GM23248 (cell line): ENCODE results near the gene HLA-DMA. TPM values are rescaled to one million over a fixed set of nuclear protein-coding genes. Genes with fewer than 3 reads are reported as not detected.
A peak's percentile ranks its signal among the peaks of the same experiment; 100 is the strongest.

Source experiments
- DNase-seq: peaks from one replicate; pipeline ENCODE4 v3.0.0-alpha.2; 2015
- H2AFZ ChIP-seq: fragments of 200-600 bp; sonication (generic); 2 replicates; pipeline ENCODE4 v1.6.1; 2016; ENCODE audit warnings: antibody characterized with exemption
- H3F3A ChIP-seq: fragments of 200-600 bp; sonication (generic); 2 replicates; pipeline ENCODE4 v1.6.1; 2016; ENCODE audit warnings: mild to moderate bottlenecking, antibody characterized with exemption, mixed run types; ENCODE audit not compliant: insufficient read depth
- H3K27ac ChIP-seq: fragments of 200-600 bp; sonication (generic); 2 replicates; pipeline ENCODE4 v1.5.1; 2016; ENCODE audit warnings: mild to moderate bottlenecking
- H3K27me3 ChIP-seq: fragments of 200-600 bp; sonication (generic); replicated peaks from 2 replicates; pipeline ENCODE4 v1.6.1; 2016; ENCODE audit warnings: mild to moderate bottlenecking; ENCODE audit not compliant: insufficient read depth
- H3K36me3 ChIP-seq: fragments of 200-600 bp; sonication (generic); 2 replicates; pipeline ENCODE4 v1.6.1; 2016; ENCODE audit warnings: low read depth, mild to moderate bottlenecking
- H3K4me1 ChIP-seq: fragments of 200-600 bp; sonication (generic); 2 replicates; pipeline ENCODE4 v1.6.1; 2016; ENCODE audit warnings: mild to moderate bottlenecking; ENCODE audit not compliant: insufficient read depth
- H3K4me2 ChIP-seq: fragments of 200-600 bp; sonication (generic); one replicate; pipeline ENCODE4 v1.6.1; 2016; ENCODE audit warnings: mild to moderate bottlenecking; ENCODE audit not compliant: unreplicated experiment
- H3K4me3 ChIP-seq: fragments of 200-600 bp; sonication (generic); 2 replicates; pipeline ENCODE4 v1.5.1; 2016; ENCODE audit warnings: mild to moderate bottlenecking
- H3K79me2 ChIP-seq: fragments of 200-600 bp; sonication (generic); 2 replicates; pipeline ENCODE4 v1.6.1; 2016; ENCODE audit warnings: mild to moderate bottlenecking; ENCODE audit not compliant: insufficient read depth
- H3K9ac ChIP-seq: fragments of 200-600 bp; sonication (generic); 2 replicates; pipeline ENCODE4 v1.6.1; 2016; ENCODE audit warnings: mild to moderate bottlenecking
- H3K9me2 ChIP-seq: fragments of 200-600 bp; sonication (generic); 2 replicates; pipeline ENCODE4 v1.6.1; 2016; ENCODE audit warnings: mixed run types, mild to moderate bottlenecking, moderate library complexity; ENCODE audit not compliant: insufficient read depth
- H3K9me3 ChIP-seq: fragments of 200-600 bp; sonication (generic); one replicate; pipeline ENCODE4 v1.6.1; 2017; ENCODE audit warnings: low read depth
- H4K20me1 ChIP-seq: fragments of 200-600 bp; sonication (generic); 2 replicates; pipeline ENCODE4 v1.6.0; 2016; ENCODE audit not compliant: insufficient read depth
- EZH2 ChIP-seq: fragments of 200-600 bp; sonication (generic); IDR thresholded peaks from 2 replicates; pipeline ENCODE4 v1.6.1; 2018; ENCODE audit warnings: antibody characterized with exemption, mild to moderate bottlenecking; ENCODE audit not compliant: insufficient read depth, poor library complexity, severe bottlenecking
- EZH2phosphoT487 ChIP-seq: fragments of 200-600 bp; sonication (generic); IDR thresholded peaks from 2 replicates; pipeline ENCODE4 v1.6.1; 2018; ENCODE audit warnings: antibody characterized with exemption, moderate library complexity, mild to moderate bottlenecking, low read depth; ENCODE audit not compliant: insufficient read depth
- WGBS, 2 experiments: methylation state at CpG; one replicate each; pipeline ENCODE4 v1.1.6; 2015 to 2017; ENCODE audit warnings: low lambda C conversion rate in 2 of 2, low coverage in 1 of 2; ENCODE audit errors: missing lambda C conversion rate in 2 of 2; 5-methylcytosine and 5-hydroxymethylcytosine counted together
- in situ Hi-C: fragments of 300-500 bp; cut with MboI; formaldehyde crosslinking; loops from 2 replicates; pipeline ENCODE4 v1.15.0; 2020
- polyA plus RNA-seq: library from polyadenylated mRNA; unstranded; fragments of >200 nt; fragmentation: Nextera tagmentation; extraction: Ambion mirVana; gene quantifications from 2 replicates; pipeline ENCODE4 v1.2.1, GENCODE V29; 2016
- total RNA-seq: library from RNA; depleted of rRNA; stranded (reverse); fragments of >200 nt; shearing (Covaris generic); gene quantifications from 2 replicates; pipeline ENCODE4 v1.2.3, GENCODE V29; 2014

HLA-DMA gene
- total and polyA plus RNA-seq, 2 experiments from 2014 or later, result 6.2 to 6.3 TPM

DNA sequence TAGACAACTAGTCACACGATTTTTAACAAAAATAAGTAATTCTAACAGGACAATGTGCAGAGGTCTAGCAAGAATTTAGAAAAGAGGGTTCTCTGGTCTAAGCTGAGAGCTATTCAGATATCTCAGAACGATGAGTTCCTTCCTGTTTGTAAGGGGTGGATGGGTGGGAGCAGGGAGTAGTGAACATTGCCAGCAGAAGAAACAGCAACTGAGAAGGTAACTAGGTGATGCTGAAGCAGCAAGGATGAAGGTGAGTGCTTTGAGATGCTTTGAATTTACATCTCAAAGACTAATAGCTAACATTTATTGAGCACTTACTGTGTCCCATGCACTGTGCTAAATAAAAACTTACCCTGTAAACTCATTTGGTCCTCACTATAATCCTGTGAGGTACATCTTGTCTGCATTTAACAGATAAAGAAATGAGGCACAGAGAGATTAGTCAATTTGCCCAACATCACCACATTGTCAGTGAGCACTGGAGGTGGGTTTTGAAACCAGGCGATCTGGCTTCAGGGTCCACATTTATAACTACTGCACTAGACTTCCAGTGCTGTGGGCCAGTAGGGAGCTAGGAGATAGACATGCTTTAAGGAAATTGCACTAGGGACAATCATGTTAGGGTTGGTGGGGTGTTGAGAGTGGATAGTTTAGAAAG lies 31.2 kb upstream of the HLA-DMA start:
- H3K27me3 ChIP-seq, result no peaks in the 10 kb centered on the region
- peaks cover 30% of the 10 kb centered on the region for H3K79me2 ChIP-seq
- H3K4me3 ChIP-seq, result no peak overlapping the region
- H3K4me2 ChIP-seq, result no peak overlapping the region
- H3K4me1 ChIP-seq, result no peaks in the 10 kb centered on the region
- no peak for DNase-seq
- peaks cover 2% of the 10 kb centered on the region; the same call in 1 of the 2 replicates for H4K20me1 ChIP-seq
- peaks cover 35% of the 10 kb centered on the region for H3K36me3 ChIP-seq
- H3K9me2 ChIP-seq, result no peaks in the 10 kb centered on the region
- H2AFZ ChIP-seq, result no peak overlapping the region
- H3K9me3 ChIP-seq, result no peaks in the 10 kb centered on the region
- H3K27ac ChIP-seq, result peak overlapping the region; percentile 29
- no peak overlapping the region for H3K9ac ChIP-seq
- in situ Hi-C loops, result loop anchor here (10.0 kb wide), 1 partner anchor 89 kb away; no protein-coding TSS in a partner anchor
- TF ChIP-seq EZH2phosphoT487 (no peak), EZH2 (no peak)
- WGBS, 2 experiments, result 33% methylated on average over 3 of the region's 3 CpGs
- peaks cover 59% of the 10 kb centered on the region for H3F3A ChIP-seq

DNA sequence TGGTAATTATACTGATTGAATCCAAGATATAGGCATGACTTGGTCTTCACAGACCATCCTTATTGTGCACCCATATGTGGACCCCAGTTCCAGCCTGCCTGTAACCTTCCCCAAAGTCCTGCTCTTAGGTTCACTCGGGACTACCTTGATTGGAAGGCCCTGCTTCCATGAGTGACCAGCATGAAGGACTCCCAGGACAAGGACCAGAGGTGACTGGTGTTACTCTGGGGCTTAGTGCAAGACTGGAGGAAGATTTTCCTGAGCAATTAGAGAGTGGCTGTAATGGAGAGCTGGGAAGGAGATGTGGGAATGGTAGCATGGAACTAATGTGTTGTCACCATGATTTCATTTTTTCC lies 30.6 kb upstream of the HLA-DMA start:
- no peaks in the 10 kb centered on the region for H3K27me3 ChIP-seq
- no peak for DNase-seq
- H3K9me2 ChIP-seq, result no peaks in the 10 kb centered on the region
- in situ Hi-C loops, result loop anchor here (10.0 kb wide), 1 partner anchor 89 kb away; no protein-coding TSS in a partner anchor
- no peak overlapping the region for H3K4me3 ChIP-seq
- 88 to 95% methylated on average over 1 of the region's 1 CpG for WGBS, 2 experiments
- no peaks in the 10 kb centered on the region for H3K9me3 ChIP-seq
- peaks cover 41% of the 10 kb centered on the region for H3K36me3 ChIP-seq
- TF ChIP-seq EZH2, result no peak
- no peaks in the 10 kb centered on the region for H3K4me1 ChIP-seq
- H3K4me2 ChIP-seq, result no peak overlapping the region
- H2AFZ ChIP-seq, result no peak overlapping the region
- H4K20me1 ChIP-seq, result peaks cover 7% of the 10 kb centered on the region; the same call in 1 of the 2 replicates
- peak overlapping the region; percentile 29 for H3K27ac ChIP-seq
- H3F3A ChIP-seq, result peaks cover 65% of the 10 kb centered on the region
- no peak overlapping the region for H3K9ac ChIP-seq
- H3K79me2 ChIP-seq, result peaks cover 36% of the 10 kb centered on the region

DNA sequence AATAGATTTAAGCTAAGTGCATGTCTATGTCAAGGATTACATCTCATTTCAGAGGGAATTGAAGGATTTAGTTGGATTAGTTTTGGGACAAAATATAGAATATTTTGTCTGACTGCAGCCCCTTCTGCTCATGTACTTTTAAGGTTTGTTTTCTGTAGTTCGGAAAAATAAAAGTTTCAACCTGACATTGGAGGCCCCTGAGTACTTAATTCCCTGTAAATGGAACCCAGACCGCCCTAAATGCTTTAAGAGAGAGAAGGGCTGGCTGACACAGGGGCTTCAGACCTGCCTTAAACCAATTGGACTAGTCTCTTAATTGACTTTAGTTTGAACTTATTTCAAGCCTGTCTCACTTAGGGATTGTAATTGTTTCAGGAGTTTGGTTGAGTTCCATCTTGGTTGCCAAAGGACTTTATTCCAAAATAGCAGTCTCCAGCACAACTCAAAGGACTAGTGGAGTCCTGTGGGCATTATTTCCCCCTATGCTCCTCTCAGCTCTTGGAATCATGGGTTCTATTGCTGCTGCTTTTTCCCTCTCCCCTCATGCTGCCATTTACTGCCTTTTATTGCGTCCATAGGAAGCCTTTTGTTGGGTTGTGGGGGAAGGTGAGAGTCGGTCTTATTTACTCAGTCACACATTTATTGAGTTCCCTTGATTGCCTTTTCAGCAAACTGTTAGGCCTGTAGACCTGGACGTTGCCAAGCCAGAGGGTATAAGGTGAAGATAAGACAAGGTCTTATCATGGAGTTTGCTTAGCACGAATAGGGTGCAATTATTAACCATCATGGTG lies 30.0 kb upstream of the HLA-DMA start:
- H3K4me2 ChIP-seq, result no peak overlapping the region
- H3K79me2 ChIP-seq, result peaks cover 42% of the 10 kb centered on the region
- H3K9ac ChIP-seq, result no peak overlapping the region
- no peaks in the 10 kb centered on the region for H3K9me3 ChIP-seq
- no peak for DNase-seq
- peaks cover 71% of the 10 kb centered on the region for H3F3A ChIP-seq
- no peak overlapping the region for H3K4me3 ChIP-seq
- H3K27ac ChIP-seq, result peak overlapping the region; percentile 29; the same call in 1 of the 2 replicates
- no peak for TF ChIP-seq EZH2phosphoT487
- no peak for TF ChIP-seq EZH2
- H2AFZ ChIP-seq, result no peak overlapping the region
- in situ Hi-C loops, result loop anchor here (10.0 kb wide), 1 partner anchor 88 kb away; no protein-coding TSS in a partner anchor
- peaks cover 47% of the 10 kb centered on the region for H3K36me3 ChIP-seq
- no peaks in the 10 kb centered on the region for H3K4me1 ChIP-seq
- H3K27me3 ChIP-seq, result no peaks in the 10 kb centered on the region
- H3K9me2 ChIP-seq, result no peaks in the 10 kb centered on the region
- peaks cover 8% of the 10 kb centered on the region; the same call in 1 of the 2 replicates for H4K20me1 ChIP-seq
- WGBS, 2 experiments, result 41 to 46% methylated on average over 6 of the region's 6 CpGs

DNA sequence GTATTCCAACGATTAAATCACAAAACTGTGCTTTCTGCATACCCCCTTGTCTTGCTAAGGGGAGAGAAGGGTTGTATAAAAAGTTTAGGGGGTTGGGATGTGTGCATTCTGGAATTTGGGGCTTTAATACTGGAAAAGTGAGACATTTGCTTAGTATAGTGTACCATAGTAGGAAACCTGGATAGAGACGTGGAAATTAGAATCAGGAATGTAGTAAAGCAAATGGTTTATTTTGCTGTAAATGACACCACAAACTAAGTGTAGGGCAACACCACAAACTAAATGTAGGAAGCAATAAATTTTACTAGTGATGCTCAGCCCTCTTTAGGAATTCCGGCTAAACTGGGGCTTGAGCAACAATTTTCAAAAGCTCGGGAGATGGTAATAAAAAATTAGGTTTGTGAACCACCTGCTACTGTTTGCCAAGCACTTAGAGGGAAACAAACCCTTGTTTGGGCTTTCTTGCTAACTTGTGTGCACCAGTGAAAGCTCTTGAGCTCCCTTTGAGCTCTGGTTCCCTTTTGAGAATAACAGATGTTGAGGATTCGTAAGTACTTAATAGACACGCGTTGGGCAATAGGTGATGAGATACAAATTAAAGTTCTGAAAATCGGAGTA lies 29.3 kb upstream of the HLA-DMA start:
- in situ Hi-C loops, result loop anchor here (10.0 kb wide), 1 partner anchor 87 kb away; no protein-coding TSS in a partner anchor
- Histone ChIP-seq H2AFZ (no peak overlapping the region), H3K4me3 (no peak overlapping the region), H4K20me1 (peaks cover 12% of the 10 kb centered on the region), H3K27me3 (no peaks in the 10 kb centered on the region), H3K36me3 (peaks cover 54% of the 10 kb centered on the region), H3K9me2 (no peaks in the 10 kb centered on the region), H3K9ac (peak overlapping the region; percentile 4; the same call in 1 of the 2 replicates), H3K9me3 (no peaks in the 10 kb centered on the region), H3K4me2 (no peak overlapping the region), H3F3A (peaks cover 78% of the 10 kb centered on the region), H3K27ac (peak overlapping the region; percentile 29; the same call in 1 of the 2 replicates), H3K79me2 (peaks cover 49% of the 10 kb centered on the region), H3K4me1 (peaks cover 2% of the 10 kb centered on the region; the same call in 1 of the 2 replicates)
- WGBS, 2 experiments, result 30 to 43% methylated on average over 8 of the region's 8 CpGs
- TF ChIP-seq EZH2phosphoT487, result no peak
- no peak for TF ChIP-seq EZH2
- peak; percentile 41 for DNase-seq
